BJ (cell line): ENCODE data around the gene ZSCAN20. TPM values are rescaled to one million over a fixed set of nuclear protein-coding genes. Genes with fewer than 3 reads are reported as not detected.

Source experiments
- CTCF ChIA-PET: fragments of 350-600 bp; formaldehyde crosslinking; extraction: SDS; loops from one replicate; lab custom pipeline; 2021; ENCODE audit warnings: antibody characterized with exemption, inconsistent platforms; lab: Yijun Ruan, JAX
- POLR2A ChIA-PET: fragments of 300-600 bp; sonication (Branson Sonifier 250); formaldehyde crosslinking; extraction: SDS; loops from one replicate; lab custom pipeline; 2021; ENCODE audit warnings: antibody characterized with exemption; lab: Charles Lee
- DNase-seq: peaks from one replicate; pipeline ENCODE4 v3.0.0-alpha.2; 2011; ENCODE audit warnings: low read depth
- H3K27me3 ChIP-seq: 2 replicates; pipeline ENCODE4 v1.6.0; 2011; ENCODE audit warnings: low read length; ENCODE audit not compliant: control insufficient read depth, insufficient read depth
- H3K36me3 ChIP-seq: 2 replicates; pipeline ENCODE4 v1.5.1; 2011; ENCODE audit warnings: low read length; ENCODE audit not compliant: control insufficient read depth, insufficient read depth
- H3K4me3 ChIP-seq: 2 replicates; pipeline ENCODE4 v1.5.1; 2011; ENCODE audit warnings: low read depth, mild to moderate bottlenecking, control low read depth, low read length
- polyA plus RNA-seq: library from polyadenylated mRNA; depleted of rRNA; stranded (reverse); fragments of >200 nt; gene quantifications from 2 replicates; pipeline ENCODE4 v1.2.3, GENCODE V29; 2011
- TF ChIP-seq, protein P1 (sequence below): IDR thresholded peaks from 2 replicates; pipeline ENCODE4 v1.5.1; 2011; ENCODE audit warnings: low read depth, mild to moderate bottlenecking, control low read depth, inconsistent platforms, low read length, moderate library complexity; ENCODE audit not compliant: insufficient read depth

Gene ZSCAN20
- polyA plus RNA-seq, 1 experiment: 3.4 TPM

DNA sequence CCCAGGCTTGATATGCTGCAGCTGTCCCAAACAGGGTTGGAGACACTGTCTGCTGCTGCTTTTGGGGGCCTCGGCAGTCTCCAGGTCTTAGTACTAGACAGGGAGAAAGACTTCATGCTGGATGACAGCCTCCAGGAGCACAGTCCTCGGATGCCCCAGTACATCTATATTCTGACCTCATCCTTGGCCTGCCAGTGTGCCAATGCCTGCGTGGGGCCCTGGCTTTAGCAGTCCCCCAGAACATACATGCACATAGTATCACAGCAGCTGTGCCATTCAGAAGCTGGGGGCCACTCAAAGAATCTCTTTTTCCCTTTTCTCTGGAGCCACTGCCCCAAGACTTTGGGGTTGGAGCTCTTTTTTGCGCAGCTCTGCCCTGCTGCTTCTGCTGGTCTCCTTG is 4.4 kb upstream of the ZSCAN20 start:
- no peak for DNase-seq

DNA sequence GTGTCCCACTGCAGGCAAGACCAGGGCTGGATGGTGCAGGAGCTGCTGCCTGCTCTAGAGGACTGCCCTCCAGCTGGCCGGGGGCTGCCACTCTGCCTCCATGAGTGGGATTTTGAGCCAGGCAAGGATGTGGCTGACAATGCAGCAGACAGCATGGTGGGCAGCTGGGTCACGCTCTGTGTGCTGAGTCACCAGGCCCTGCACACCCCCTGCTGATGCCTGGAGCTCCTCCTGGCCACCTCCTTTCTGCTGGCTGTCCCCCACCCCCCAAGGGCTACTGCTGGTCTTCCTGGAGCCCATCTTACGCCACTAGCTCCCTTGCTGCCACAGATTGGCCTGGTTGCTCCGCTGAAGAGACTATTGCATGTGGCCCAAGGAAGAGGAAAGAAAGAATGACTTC is 3.9 kb upstream of the ZSCAN20 start:
- H3K36me3 ChIP-seq: no peaks in the 10 kb centered on the region
- TF ChIP-seq, protein P1, sequence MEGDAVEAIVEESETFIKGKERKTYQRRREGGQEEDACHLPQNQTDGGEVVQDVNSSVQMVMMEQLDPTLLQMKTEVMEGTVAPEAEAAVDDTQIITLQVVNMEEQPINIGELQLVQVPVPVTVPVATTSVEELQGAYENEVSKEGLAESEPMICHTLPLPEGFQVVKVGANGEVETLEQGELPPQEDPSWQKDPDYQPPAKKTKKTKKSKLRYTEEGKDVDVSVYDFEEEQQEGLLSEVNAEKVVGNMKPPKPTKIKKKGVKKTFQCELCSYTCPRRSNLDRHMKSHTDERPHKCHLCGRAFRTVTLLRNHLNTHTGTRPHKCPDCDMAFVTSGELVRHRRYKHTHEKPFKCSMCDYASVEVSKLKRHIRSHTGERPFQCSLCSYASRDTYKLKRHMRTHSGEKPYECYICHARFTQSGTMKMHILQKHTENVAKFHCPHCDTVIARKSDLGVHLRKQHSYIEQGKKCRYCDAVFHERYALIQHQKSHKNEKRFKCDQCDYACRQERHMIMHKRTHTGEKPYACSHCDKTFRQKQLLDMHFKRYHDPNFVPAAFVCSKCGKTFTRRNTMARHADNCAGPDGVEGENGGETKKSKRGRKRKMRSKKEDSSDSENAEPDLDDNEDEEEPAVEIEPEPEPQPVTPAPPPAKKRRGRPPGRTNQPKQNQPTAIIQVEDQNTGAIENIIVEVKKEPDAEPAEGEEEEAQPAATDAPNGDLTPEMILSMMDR: no peak
- ChIA-PET CTCF (interaction anchor here (0.7 to 6.7 kb wide), 9 partner anchors 9 to 341 kb away, joined by 3 to 104 read pairs (median 5); no protein-coding TSS in a partner anchor), POLR2A (no interaction called here)
- no peak for DNase-seq
- H3K4me3 ChIP-seq: no peak overlapping the region
- no peaks in the 10 kb centered on the region for H3K27me3 ChIP-seq

More for the DNA sequence above, 4.4 kb upstream of the ZSCAN20 start:
- CTCF ChIA-PET: interaction anchor here (0.7 to 6.7 kb wide), 10 partner anchors 9 to 341 kb away, joined by 3 to 104 read pairs (median 4); no protein-coding TSS in a partner anchor
- Histone ChIP-seq H3K4me3 (no peak overlapping the region), H3K36me3 (no peaks in the 10 kb centered on the region), H3K27me3 (no peaks in the 10 kb centered on the region)
- TF ChIP-seq, protein P1: no peak
- POLR2A ChIA-PET: no interaction called here

DNA sequence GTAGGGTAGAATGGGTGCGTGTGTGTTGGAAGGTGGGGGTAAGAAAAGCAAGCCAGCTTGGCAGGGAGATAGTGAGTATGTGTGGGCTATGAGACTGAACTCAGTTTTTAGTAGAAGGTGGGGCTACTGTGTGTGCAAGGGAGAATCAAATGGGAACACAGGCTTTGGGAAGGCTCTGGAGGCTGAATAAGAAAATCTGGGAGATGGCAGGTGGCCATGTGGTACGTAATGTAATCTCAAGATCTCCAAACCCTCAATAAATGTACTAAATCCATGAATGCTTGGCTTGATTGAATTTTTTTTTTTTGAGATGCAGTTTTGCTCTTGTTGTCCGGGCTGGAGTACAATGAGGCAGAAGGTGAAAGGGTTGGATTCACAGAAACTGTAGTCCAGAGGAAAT is 3.5 kb upstream of the ZSCAN20 start:
- TF ChIP-seq, protein P1: no peak
- no peak for DNase-seq
- POLR2A ChIA-PET: no interaction called here
- H3K27me3 ChIP-seq: no peaks in the 10 kb centered on the region
- H3K4me3 ChIP-seq: no peak overlapping the region
- no peaks in the 10 kb centered on the region for H3K36me3 ChIP-seq
- CTCF ChIA-PET: interaction anchor here (0.7 to 6.7 kb wide), 10 partner anchors 10 to 342 kb away, joined by 3 to 104 read pairs (median 4); no protein-coding TSS in a partner anchor

DNA sequence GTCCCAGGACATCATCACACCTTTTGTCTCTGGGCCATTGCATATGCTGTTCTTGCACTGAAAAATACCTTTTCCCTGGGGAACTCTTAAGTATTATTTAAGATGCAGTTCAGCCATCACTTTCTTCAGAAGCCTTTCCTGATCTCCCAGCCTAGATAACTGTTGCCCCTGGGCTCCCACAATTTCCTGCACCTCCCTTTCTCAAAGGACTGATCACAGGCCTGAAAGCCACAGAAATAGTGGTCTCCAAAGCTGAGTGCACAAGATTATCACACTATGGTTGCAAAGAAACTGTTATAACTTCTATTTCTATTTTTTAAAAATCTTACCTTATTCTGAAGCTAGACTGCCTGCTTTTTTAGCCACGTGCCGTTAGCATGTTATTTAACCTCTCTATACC is 2.8 kb upstream of the ZSCAN20 start:
- H3K27me3 ChIP-seq: no peaks in the 10 kb centered on the region
- H3K36me3 ChIP-seq: no peaks in the 10 kb centered on the region
- no peak for DNase-seq
- TF ChIP-seq, protein P1: no peak
- H3K4me3 ChIP-seq: no peak overlapping the region
- ChIA-PET POLR2A (no interaction called here), CTCF (interaction anchor here (0.8 to 6.7 kb wide), 11 partner anchors 11 to 251 kb away, joined by 3 to 104 read pairs (median 5); no protein-coding TSS in a partner anchor)

DNA sequence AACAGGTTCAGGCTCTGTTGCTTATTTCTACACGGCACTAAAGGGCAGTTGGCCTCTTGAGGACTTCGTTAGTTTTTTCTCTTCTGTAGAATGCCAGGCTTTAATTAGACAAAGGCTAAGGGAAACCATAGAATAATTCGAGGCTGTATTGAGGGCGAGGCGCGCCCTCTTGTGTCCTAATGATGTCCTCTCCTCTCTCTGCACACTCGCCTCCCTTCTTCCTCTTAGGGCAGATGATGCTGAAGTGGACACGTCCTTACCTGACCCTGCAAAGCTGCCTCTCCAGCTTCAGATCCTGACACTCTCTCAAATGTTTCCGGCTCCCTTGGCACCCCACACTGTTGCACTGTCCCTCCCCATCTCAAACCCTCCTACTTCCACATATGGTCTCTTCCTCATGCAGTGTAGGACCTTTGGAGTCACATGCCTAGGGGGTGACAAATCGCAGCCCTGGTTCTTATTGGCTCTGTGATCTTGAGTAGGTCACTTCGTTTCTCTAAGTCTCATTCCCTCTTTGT is 1.9 kb upstream of the ZSCAN20 start:
- Histone ChIP-seq H3K27me3 (no peaks in the 10 kb centered on the region), H3K4me3 (no peak overlapping the region), H3K36me3 (no peaks in the 10 kb centered on the region)
- TF ChIP-seq, protein P1: peak; percentile 88
- POLR2A ChIA-PET: no interaction called here
- peak; percentile 61 for DNase-seq
- CTCF ChIA-PET: interaction anchor here (0.6 to 6.7 kb wide), 35 partner anchors 11 to 376 kb away, joined by 3 to 104 read pairs (median 4); no protein-coding TSS in a partner anchor
